Measurements from ENCODE around the gene RXFP3. TPM values are rescaled to one million over a fixed set of nuclear protein-coding genes. Genes with fewer than 3 reads are reported as not detected.

Gene RXFP3
- total RNA-seq, 4 donors from 2014 or later, result not detected

Small RNAs within 50 kb of the gene (small RNA-seq; reads per million reads assigned to genes)
- gene RNU6-923P, result not detected

Other genes starting within 250 kb of the RXFP3 start
- 1 to 10 TPM; 1.3 to 5.8 (median 2.3) TPM for gene ADAMTS12, start 44.4 kb upstream of the RXFP3 start, total RNA-seq
- gene SLC45A2, start 48.3 kb downstream of the RXFP3 start, total RNA-seq, result not detected
- gene AMACR, start 71.7 kb downstream of the RXFP3 start, total RNA-seq, result 10 to 100 TPM; 10.6 to 17.9 (median 13.5) TPM
- gene C1QTNF3, start 106.8 kb downstream of the RXFP3 start, total RNA-seq, result 10 to 100 TPM in 1 of 4 donors, 1 to 10 TPM in 3; 6.2 to 12.3 (median 8.8) TPM

Measured in thyroid gland (tissue), 4 donors.